AG08396 (cell line): ENCODE data around the gene SIGMAR1.
"Not testable (repeated sequence)": the region's sequence is repeated elsewhere in the genome, so short reads cannot be mapped to it uniquely, and the experiment has no call there.

Experiments
- DNase-seq: peaks from one replicate; pipeline ENCODE4 v3.0.0; 2012; ENCODE audit warnings: low spot score, mixed read lengths

SIGMAR1 gene

GRCh38 chr9:34654323-34655051 is 16.9 kb upstream of the SIGMAR1 start:
- peak; percentile 64 for DNase-seq

GRCh38 chr9:34653151-34654072 is 15.8 kb upstream of the SIGMAR1 start:
- peak; percentile 69 for DNase-seq

GRCh38 chr9:34652602-34653000 is 15.0 kb upstream of the SIGMAR1 start:
- no peak for DNase-seq

GRCh38 chr9:34651876-34652601 is 14.5 kb upstream of the SIGMAR1 start, which contains the start of gene IL11RA:
IL11RA (plus strand) TSS chr9:34652185; CDS start chr9:34655218, 3,033 bp downstream.
- peak; percentile 91 for DNase-seq

GRCh38 chr9:34651321-34651720 is 13.7 kb upstream of the SIGMAR1 start:
- no peak for DNase-seq

- no peak for DNase-seq
Measured at GRCh38 chr9:34650816-34651215, 13.2 kb upstream of the SIGMAR1 start.

GRCh38 chr9:34648673-34649072 is 11.1 kb upstream of the SIGMAR1 start:
- DNase-seq = no peak

GRCh38 chr9:34647651-34648050 is 10.1 kb upstream of the SIGMAR1 start:
- DNase-seq = no peak

GRCh38 chr9:34647084-34647403 is 9.5 kb upstream of the SIGMAR1 start:
- no peak for DNase-seq

GRCh38 chr9:34646211-34647083 is 8.9 kb upstream of the SIGMAR1 start, which contains the start of gene GALT:
GALT (plus strand) TSS chr9:34646675; CDS start chr9:34646705, 30 bp downstream.
- peak; percentile 91 for DNase-seq

GRCh38 chr9:34644766-34645314 is 7.3 kb upstream of the SIGMAR1 start:
- DNase-seq = no peak

- no peak for DNase-seq
Measured at GRCh38 chr9:34642679-34643078, 5.1 kb upstream of the SIGMAR1 start.

GRCh38 chr9:34639322-34639721 is 1.7 kb upstream of the SIGMAR1 start:
- not testable (repeated sequence) for DNase-seq

- no peak for DNase-seq
Measured at GRCh38 chr9:34638138-34638445, 505 bp upstream of the SIGMAR1 start.

GRCh38 chr9:34636791-34637355 is 714 bp downstream of the SIGMAR1 start:
- DNase-seq = no peak

GRCh38 chr9:34635556-34635955 is 2.0 kb downstream of the SIGMAR1 start:
- no peak for DNase-seq

- DNase-seq = no peak
Measured at GRCh38 chr9:34634551-34635248, 2.9 kb downstream of the SIGMAR1 start.

GRCh38 chr9:34633851-34634550 is 3.6 kb downstream of the SIGMAR1 start:
- peak; percentile 82 for DNase-seq

- DNase-seq = no peak
Measured at GRCh38 chr9:34633166-34633565, 4.4 kb downstream of the SIGMAR1 start.
